Measurements from ENCODE around the gene COMMD4.

DNA sequence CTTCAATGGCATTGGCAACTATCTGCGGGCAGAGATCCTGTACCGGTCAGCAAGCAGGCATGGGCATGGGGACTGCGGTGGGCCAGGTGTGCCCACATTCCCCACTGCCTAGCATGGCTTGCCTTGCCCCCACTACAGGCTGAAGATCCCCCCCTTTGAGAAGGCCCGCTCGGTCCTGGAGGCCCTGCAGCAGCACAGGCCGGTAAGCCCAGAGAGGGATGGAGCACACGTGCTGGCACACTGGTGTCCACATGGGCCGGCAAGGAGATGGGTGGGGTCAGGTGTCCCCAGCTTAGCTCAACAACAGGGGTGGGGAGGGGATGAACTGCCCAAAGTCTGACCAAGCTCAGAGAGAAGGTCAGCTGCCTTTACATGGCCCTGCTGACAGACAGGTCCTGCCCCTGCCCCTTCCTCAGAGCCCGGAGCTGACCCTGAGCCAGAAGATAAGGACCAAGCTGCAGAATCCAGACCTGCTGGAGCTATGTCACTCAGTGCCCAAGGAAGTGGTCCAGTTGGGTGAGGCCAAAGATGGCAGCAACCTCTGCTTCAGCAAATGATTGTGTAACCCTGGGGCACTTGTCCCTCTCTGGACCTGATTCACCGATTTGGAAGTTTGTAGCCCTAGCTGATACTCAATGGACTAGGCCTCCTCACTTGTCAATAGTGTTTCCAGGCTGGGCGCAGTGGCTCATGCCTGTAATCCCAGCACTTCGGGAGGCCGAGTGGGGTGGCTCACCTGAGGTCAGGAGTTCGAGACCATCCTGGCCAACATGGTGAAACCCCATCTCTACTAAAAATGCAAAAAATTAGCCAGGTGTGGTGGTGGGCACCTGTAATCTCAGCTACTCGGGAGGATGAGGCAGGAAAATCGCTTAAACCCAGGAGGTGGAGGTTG lies 16.6 kb downstream of the COMMD4 start:
- TF ChIP-seq, protein P1, sequence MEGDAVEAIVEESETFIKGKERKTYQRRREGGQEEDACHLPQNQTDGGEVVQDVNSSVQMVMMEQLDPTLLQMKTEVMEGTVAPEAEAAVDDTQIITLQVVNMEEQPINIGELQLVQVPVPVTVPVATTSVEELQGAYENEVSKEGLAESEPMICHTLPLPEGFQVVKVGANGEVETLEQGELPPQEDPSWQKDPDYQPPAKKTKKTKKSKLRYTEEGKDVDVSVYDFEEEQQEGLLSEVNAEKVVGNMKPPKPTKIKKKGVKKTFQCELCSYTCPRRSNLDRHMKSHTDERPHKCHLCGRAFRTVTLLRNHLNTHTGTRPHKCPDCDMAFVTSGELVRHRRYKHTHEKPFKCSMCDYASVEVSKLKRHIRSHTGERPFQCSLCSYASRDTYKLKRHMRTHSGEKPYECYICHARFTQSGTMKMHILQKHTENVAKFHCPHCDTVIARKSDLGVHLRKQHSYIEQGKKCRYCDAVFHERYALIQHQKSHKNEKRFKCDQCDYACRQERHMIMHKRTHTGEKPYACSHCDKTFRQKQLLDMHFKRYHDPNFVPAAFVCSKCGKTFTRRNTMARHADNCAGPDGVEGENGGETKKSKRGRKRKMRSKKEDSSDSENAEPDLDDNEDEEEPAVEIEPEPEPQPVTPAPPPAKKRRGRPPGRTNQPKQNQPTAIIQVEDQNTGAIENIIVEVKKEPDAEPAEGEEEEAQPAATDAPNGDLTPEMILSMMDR (IDR thresholded peaks at IDR 0.05): no peak
- TF ChIP-seq EZH2phosphoT487 (IDR thresholded peaks at IDR 0.05): no peak

Measured in neural progenitor cell (in vitro differentiated cells).